Retinal pigment epithelial cell (primary cell): ENCODE data around the gene LSS.
"Not testable (repeated sequence)": the region's sequence is repeated elsewhere in the genome, so short reads cannot be mapped to it uniquely, and the experiment has no call there.

Experiments
- DNase-seq: peaks from one replicate; pipeline ENCODE4 v3.0.0-alpha.2; 2010; ENCODE audit warnings: low read depth
- H3K4me3 ChIP-seq: 2 replicates; pipeline ENCODE4 v1.5.1; 2011; ENCODE audit warnings: mild to moderate bottlenecking, low read length, control low read depth, moderate library complexity
- CTCF ChIP-seq: conservative IDR thresholded peaks from 2 replicates; pipeline ENCODE4 v1.5.1; 2011; ENCODE audit warnings: low read depth, low read length, control low read depth, inconsistent platforms

LSS gene

GRCh38 chr21:46171585-46171984 lies 57.0 kb downstream of the LSS start:
- no peak for DNase-seq
- no peak overlapping the region for H3K4me3 ChIP-seq
- no peak for TF ChIP-seq CTCF

- not testable (repeated sequence) for DNase-seq, H3K4me3 ChIP-seq
These were observed 58.0 kb downstream of the LSS start for GRCh38 chr21:46170436-46171193.

- TF ChIP-seq CTCF: no peak
- no peak for DNase-seq
- no peak overlapping the region for H3K4me3 ChIP-seq
These were observed 59.8 kb downstream of the LSS start for GRCh38 chr21:46168659-46169386.

- H3K4me3 ChIP-seq: no peak overlapping the region
- no peak for TF ChIP-seq CTCF
- no peak for DNase-seq
These were observed 60.3 kb downstream of the LSS start for GRCh38 chr21:46168238-46168637.

GRCh38 chr21:46165098-46165497 lies 63.5 kb downstream of the LSS start:
- TF ChIP-seq CTCF: no peak
- H3K4me3 ChIP-seq: no peak overlapping the region
- DNase-seq: no peak

- no peak for DNase-seq
- no peak for TF ChIP-seq CTCF
- H3K4me3 ChIP-seq: no peak overlapping the region
These were observed 65.2 kb downstream of the LSS start for GRCh38 chr21:46163380-46163779.

- no peak for TF ChIP-seq CTCF
- DNase-seq: no peak
- no peak overlapping the region for H3K4me3 ChIP-seq
These were observed 66.7 kb downstream of the LSS start for GRCh38 chr21:46161633-46162592.
